GM12865 (cell line): ENCODE results near the gene ATXN8OS.
A peak's percentile ranks its signal among the peaks of the same experiment; 100 is the strongest.

ENCODE experiments used
- DNase-seq: peaks from one replicate; pipeline ENCODE4 v3.0.0; 2010; ENCODE audit warnings: low read depth
- H3K4me3 ChIP-seq: 2 replicates; pipeline ENCODE4 v1.5.1; 2011; ENCODE audit warnings: mild to moderate bottlenecking, low read depth, low read length, control low read depth
- CTCF ChIP-seq: IDR thresholded peaks from 2 replicates; pipeline ENCODE4 v1.5.1; 2011; ENCODE audit warnings: low read length, control low read depth, low read depth, inconsistent platforms; ENCODE audit not compliant: insufficient read depth; ENCODE audit errors: missing control alignments

ATXN8OS gene

GRCh38 chr13:70107498-70108281 is at the start of gene ATXN8OS:
Gene ATXN8OS, plus strand, starts transcription at chr13:70107826.
- DNase-seq = no peak
- no peak for TF ChIP-seq CTCF
- H3K4me3 ChIP-seq = no peak within 1 kb of the TSS

DNA sequence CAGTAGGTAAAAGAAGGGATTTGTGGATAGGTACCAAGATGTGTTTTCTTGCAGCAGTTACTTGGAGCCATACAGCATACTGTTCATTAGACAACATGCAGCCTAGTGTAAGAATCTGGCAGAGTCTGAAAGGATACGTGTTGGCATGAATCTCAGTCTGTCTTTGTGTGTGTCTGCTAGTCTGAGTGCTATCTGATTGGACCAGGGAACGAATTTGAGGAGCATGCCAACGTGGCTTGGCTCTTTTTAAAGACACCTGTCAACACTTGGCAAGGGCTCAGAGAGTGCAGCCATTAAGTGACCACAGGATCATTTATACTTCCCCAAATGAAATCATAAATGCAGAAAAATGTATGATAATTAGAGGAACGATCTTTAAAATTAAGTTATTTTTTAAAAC is 27.6 kb upstream of the ATXN8OS start:
- no peak for TF ChIP-seq CTCF

DNA sequence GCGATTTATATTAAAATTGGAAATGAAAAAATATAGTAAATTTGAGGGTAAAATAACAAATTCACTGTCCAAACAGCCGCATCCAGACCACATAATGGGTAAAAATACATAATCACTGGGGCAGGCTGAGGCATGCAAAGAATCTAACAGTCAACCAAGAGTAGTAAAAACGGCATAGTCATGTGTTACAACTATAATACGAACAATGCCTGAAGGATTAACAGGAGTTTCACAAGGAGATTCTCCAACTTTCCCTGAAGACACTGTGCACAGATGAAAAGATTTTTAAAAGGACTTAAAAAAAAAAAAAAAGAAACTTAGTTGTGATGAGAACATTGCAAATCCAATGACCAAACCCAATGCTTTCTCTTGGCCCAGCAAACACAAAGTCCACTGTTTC is 20.4 kb upstream of the ATXN8OS start:
- TF ChIP-seq CTCF = no peak
- no peak overlapping the region for H3K4me3 ChIP-seq
- DNase-seq = no peak

More for the DNA sequence above, 27.6 kb upstream of the ATXN8OS start:
- no peak overlapping the region for H3K4me3 ChIP-seq
- DNase-seq = no peak

DNA sequence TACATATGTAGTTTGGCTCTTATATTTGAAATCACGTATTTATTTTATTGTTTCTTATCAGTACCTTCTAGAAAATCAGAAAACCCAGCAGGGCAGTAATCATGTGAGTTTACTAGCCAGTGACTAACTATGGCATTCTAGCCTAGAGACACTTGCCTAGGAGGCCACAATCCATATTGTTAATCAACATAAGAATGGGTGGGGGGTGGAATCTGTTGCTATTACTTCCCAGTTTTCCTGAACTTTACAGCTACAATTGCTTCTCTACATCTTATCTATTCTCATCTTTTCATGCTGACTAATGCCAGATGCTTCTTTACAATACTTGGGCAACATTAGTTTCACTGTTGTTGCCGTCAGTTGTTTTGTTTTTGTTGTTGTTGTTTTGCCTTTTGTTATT is 18.7 kb upstream of the ATXN8OS start:
- DNase-seq = no peak
- no peak overlapping the region for H3K4me3 ChIP-seq
- TF ChIP-seq CTCF = no peak

GRCh38 chr13:70090036-70090723 is 17.4 kb upstream of the ATXN8OS start:
- H3K4me3 ChIP-seq = no peak overlapping the region
- TF ChIP-seq CTCF = no peak
- DNase-seq = no peak

GRCh38 chr13:70098669-70099068 is 9.0 kb upstream of the ATXN8OS start:
- no peak for DNase-seq
- TF ChIP-seq CTCF = peak; percentile 10
- no peak overlapping the region for H3K4me3 ChIP-seq

GRCh38 chr13:70104481-70104880 is 3.1 kb upstream of the ATXN8OS start:
- no peak for TF ChIP-seq CTCF
- no peak for DNase-seq
- H3K4me3 ChIP-seq = no peak overlapping the region
